Measurements from ENCODE around the gene INHBC. TPM values are rescaled to one million over a fixed set of nuclear protein-coding genes. Genes with fewer than 3 reads are reported as not detected.
"Not testable (repeated sequence)": the region's sequence is repeated elsewhere in the genome, so short reads cannot be mapped to it uniquely, and the experiment has no call there.

Gene INHBC
- total RNA-seq, 1 experiment from 2014 or later: not detected

GRCh38 chr12:57428965-57429364 lies 5.6 kb upstream of the INHBC start:
- DNase-seq (ENCODE audit: extremely low read depth, low read depth): no peak

GRCh38 chr12:57429473-57430111 lies 5.0 kb upstream of the INHBC start:
- DNase-seq (ENCODE audit: extremely low read depth, low read depth): peak; percentile 5

GRCh38 chr12:57430112-57430930 lies 4.3 kb upstream of the INHBC start:
- DNase-seq (ENCODE audit: extremely low read depth, low read depth): peak; percentile 22

- peak; percentile 93 for DNase-seq (ENCODE audit: extremely low read depth, low read depth)
Observed at GRCh38 chr12:57430931-57431566, 3.5 kb upstream of the INHBC start, which contains the start of gene R3HDM2. Gene R3HDM2, minus strand, starts transcription at chr12:57431043. Its CDS starts 120,615 bp downstream, at chr12:57310428.

GRCh38 chr12:57431654-57432188 lies 2.9 kb upstream of the INHBC start:
- no peak for DNase-seq (ENCODE audit: extremely low read depth, low read depth)

GRCh38 chr12:57433370-57433769 lies 1.2 kb upstream of the INHBC start:
- DNase-seq (ENCODE audit: extremely low read depth, low read depth): no peak

GRCh38 chr12:57435293-57435692 lies 709 bp downstream of the INHBC start:
- no peak for DNase-seq (ENCODE audit: extremely low read depth, low read depth)

- DNase-seq (ENCODE audit: extremely low read depth, low read depth): no peak
Observed at GRCh38 chr12:57438400-57438799, 3.8 kb downstream of the INHBC start.

- no peak for DNase-seq (ENCODE audit: extremely low read depth, low read depth)
Observed at GRCh38 chr12:57439762-57440266, 5.2 kb downstream of the INHBC start.

- DNase-seq (ENCODE audit: extremely low read depth, low read depth): not testable (repeated sequence)
Observed at GRCh38 chr12:57441393-57441792, 6.8 kb downstream of the INHBC start.

GRCh38 chr12:57441846-57442427 lies 7.4 kb downstream of the INHBC start:
- no peak for DNase-seq (ENCODE audit: extremely low read depth, low read depth)

- DNase-seq (ENCODE audit: extremely low read depth, low read depth): not testable (repeated sequence)
Observed at GRCh38 chr12:57444337-57444736, 9.8 kb downstream of the INHBC start.

GRCh38 chr12:57444744-57445143 lies 10.2 kb downstream of the INHBC start:
- DNase-seq (ENCODE audit: extremely low read depth, low read depth): no peak

- no peak for DNase-seq (ENCODE audit: extremely low read depth, low read depth)
Observed at GRCh38 chr12:57446292-57446960, 11.8 kb downstream of the INHBC start.

- no peak for DNase-seq (ENCODE audit: extremely low read depth, low read depth)
Observed at GRCh38 chr12:57448669-57449068, 14.1 kb downstream of the INHBC start.

- DNase-seq (ENCODE audit: extremely low read depth, low read depth): no peak
Observed at GRCh38 chr12:57449375-57449774, 14.8 kb downstream of the INHBC start.

GRCh38 chr12:57450057-57450456 lies 15.5 kb downstream of the INHBC start:
- no peak for DNase-seq (ENCODE audit: extremely low read depth, low read depth)

- DNase-seq (ENCODE audit: extremely low read depth, low read depth): no peak
Observed at GRCh38 chr12:57451233-57451778, 16.7 kb downstream of the INHBC start.

GRCh38 chr12:57452181-57452936 lies 17.8 kb downstream of the INHBC start:
- DNase-seq (ENCODE audit: extremely low read depth, low read depth): no peak
